DLD1 (cell line): ENCODE measurements around the gene TRPM8.

ENCODE experiments used
- in situ Hi-C: cut with HindIII; loops from 2 replicates; pipeline ENCODE4 v1.10.0; 2017; ENCODE audit warnings: low sequenced_read_pairs

The TRPM8 gene

DNA sequence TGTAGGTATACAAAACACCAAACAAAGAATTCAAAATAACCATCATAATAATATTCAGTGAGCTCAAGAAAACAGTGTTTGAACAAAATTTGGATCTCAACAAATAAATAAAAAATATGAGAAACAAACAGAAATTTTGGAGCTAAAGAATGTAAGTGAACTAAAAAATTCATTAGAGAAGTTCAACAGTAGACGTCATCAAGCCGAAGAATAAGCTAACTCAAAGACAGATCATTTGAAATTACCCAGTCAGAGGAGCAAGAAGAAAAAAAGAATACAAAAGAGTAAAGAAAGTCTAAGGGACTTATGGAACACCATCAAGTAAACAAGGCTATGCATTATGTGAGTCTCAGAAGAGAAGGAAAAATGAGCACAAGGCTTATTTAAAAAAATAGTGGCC lies 116.7 kb downstream of the TRPM8 start:
- in situ Hi-C loops: no loop called here

- in situ Hi-C loops: no loop called here
Observed at GRCh38 chr2:234038076-234038802, 121.1 kb downstream of the TRPM8 start.

DNA sequence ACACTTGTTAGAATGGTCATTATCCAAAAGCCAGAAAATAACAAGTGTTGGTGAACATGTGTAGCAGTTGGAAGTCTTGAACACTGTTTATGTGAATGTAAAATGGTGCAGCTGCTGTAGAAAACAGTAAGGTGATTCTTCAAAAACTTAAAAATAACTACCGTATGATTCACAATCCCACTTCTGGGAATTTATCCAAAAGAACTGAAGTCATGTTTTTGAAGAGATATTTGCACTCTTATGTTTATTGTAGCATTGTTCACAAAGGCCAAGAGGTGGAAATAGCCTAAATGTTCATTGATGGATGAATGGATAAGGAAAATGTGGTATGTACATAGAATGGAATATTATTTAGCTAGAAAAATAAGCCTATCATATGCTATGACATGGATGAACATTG lies 127.0 kb downstream of the TRPM8 start:
- in situ Hi-C loops: no loop called here

DNA sequence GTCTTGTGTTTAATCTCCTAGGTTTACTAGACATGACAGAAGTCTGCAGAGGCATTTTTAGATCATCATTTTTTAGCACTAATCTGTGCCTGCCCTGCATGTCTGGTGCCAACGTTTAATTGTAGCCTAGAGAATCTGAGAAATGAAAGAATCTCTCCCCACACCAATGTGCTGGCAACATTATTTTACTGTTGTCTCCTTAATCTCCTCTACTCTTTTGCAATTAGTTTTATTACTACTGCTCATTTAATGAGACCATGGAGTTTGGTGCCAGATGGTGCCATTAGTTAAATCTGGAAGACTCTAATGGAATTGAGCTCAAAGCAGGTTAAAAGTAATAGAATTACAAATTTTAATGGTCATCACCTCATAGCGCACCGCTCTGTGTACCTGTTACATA lies 129.3 kb downstream of the TRPM8 start:
- in situ Hi-C loops: no loop called here

DNA sequence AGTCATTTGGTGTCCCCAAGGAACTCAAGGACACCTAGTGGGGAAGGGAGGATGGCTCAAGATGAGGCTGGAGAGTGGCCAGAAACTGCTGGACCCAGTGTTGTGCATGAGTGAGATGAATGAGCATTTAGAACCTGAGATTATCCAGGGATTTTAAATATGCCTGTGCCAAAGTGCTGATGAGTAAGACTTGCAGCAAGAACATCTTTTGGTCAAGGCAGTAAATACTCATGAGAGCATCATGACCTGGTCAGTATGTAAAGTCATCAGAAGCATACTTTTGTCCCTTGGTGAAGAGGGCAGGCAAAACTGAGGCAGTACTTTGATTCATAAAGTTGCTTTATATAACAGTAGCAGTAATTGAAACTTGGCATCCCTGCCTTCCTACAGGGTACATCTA lies 130.2 kb downstream of the TRPM8 start:
- in situ Hi-C loops: no loop called here

DNA sequence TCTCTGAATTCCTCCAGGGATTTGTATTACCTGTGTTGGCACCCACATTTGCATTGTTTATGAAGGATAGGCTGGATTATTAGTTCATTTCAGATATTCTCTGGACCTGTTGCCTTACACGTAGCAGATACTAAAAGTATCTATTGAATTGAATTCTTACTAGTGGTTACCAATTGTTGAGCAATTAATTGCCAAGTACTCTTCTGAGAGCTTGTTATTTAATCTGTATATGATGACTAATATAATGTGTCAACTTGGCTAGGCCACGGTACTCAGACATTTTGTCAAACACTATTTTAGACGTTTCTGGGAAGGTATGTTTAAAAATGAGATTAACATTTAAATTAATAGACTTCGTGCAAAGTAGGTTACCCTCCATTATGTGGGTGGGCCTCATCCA lies 130.9 kb downstream of the TRPM8 start:
- in situ Hi-C loops: no loop called here

GRCh38 chr2:234050455-234051135 lies 133.4 kb downstream of the TRPM8 start, which contains the start of gene SPP2:
SPP2 (plus strand) TSS chr2:234050702; CDS start chr2:234050787, 85 bp downstream.
- in situ Hi-C loops: no loop called here

GRCh38 chr2:234051374-234052070 lies 134.3 kb downstream of the TRPM8 start:
- in situ Hi-C loops: no loop called here

DNA sequence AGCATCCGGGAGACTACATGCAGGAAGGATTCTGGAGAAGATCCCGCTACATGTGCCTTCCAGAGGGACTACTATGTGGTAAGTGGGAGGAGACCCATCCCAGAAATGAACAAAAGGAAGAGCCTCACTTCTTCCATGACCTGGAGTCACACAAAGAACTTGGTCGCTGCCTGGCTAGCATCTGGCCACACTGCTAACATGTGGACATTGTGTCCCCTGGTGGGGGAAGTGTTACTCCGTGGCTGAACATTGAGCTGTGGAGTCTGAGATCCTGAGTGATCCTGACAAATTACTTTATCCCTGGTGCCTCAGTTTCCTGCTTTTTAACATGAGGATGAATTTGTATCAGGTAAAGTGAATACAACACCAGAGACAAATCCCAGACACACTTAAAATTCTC lies 141.7 kb downstream of the TRPM8 start:
- in situ Hi-C loops: no loop called here

- in situ Hi-C loops: no loop called here
Observed at GRCh38 chr2:234060236-234060635, 143.1 kb downstream of the TRPM8 start.

- in situ Hi-C loops: no loop called here
Observed at GRCh38 chr2:234061624-234062257, 144.6 kb downstream of the TRPM8 start.

GRCh38 chr2:234066587-234066986 lies 149.4 kb downstream of the TRPM8 start:
- in situ Hi-C loops: no loop called here
